GM18858 (cell line): ENCODE data around the gene SH3GL2.

ENCODE experiments used
- ATAC-seq: cut with Tn5 transposase; IDR thresholded peaks from one replicate; pipeline ENCODE4 v1.9.1; 2021; ENCODE audit not compliant: unreplicated experiment

The SH3GL2 gene

GRCh38 chr9:17609312-17610005 lies 30.6 kb downstream of the SH3GL2 start:
- no peak for ATAC-seq

- ATAC-seq = no peak
Observed at GRCh38 chr9:17611342-17611741, 32.5 kb downstream of the SH3GL2 start.

DNA sequence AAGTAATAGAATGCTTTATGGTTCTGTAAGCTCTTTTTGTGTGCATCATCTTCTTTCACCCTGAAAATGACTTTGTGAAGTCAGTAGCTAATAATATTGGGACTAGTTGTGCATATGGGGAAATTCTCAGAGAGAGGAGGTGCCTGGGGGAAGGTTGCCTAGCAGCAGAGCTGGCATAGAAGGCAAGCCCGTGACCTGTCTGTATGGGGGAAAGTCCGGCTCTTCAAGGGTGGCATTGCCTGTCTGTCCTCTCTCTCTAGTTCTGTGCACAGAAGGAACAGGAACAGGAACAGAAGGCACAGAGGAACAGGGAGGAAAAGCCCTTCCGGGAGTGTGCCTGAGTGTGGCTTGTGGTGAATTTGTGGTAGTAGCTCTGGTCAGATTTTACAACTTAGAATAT lies 33.1 kb downstream of the SH3GL2 start:
- ATAC-seq = no peak

DNA sequence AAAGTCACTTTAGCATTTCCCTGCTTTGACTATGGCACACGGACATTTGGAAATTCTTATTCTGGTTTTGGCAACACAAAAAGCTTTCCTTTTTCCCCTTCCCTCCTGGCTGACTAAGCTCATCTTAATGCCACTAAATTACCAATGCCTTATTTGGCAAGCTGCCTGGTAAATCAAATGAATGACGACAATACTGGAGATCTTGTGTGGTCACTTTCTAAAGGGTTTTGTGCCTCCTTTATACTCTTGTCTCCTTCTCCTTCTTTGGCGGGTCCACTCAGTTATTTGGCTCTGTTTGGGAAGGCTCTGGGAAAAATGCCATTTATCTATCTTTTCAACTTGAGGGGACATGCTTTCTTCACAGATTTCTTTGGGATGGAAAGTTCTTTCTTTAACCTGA lies 34.9 kb downstream of the SH3GL2 start:
- ATAC-seq = no peak

GRCh38 chr9:17614250-17614649 lies 35.4 kb downstream of the SH3GL2 start:
- ATAC-seq = no peak

DNA sequence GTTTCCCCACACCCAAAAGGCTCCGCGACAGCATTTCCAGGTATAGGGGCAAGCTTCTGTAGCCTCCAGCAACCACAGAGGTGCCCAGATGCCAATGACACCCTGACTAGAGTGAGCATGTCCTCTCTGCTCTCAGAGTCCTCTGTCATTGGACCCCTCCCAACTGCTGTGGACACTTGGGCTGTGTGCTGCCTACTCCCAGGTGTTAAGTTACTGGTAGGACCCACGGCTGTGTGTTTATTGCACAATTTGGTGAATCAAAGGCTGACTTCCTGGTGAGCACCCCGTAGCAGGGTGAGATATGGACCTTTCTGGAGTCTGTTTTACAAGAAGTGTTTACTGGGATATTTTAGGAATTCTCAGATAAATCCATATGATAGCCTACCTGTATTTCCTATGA lies 36.0 kb downstream of the SH3GL2 start:
- ATAC-seq = no peak

DNA sequence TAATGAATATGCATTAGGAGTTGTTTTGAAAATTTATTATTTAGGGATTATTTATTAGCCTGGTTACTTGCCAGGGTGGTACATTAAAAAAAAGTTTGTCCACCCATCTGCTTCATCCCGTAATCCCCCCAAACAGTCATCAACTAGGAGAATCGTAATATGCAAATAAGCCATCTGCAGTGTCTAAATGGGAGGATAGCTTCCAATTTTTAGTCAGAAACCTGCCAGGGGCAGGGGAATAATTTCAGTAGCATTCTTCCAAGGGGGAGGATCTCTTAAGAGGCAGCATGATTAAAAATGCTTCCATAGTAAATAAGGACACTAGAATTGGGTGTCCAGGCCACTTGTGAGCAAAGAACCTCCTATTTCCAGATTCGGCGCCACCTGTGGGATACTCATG lies 43.3 kb downstream of the SH3GL2 start:
- ATAC-seq = no peak

DNA sequence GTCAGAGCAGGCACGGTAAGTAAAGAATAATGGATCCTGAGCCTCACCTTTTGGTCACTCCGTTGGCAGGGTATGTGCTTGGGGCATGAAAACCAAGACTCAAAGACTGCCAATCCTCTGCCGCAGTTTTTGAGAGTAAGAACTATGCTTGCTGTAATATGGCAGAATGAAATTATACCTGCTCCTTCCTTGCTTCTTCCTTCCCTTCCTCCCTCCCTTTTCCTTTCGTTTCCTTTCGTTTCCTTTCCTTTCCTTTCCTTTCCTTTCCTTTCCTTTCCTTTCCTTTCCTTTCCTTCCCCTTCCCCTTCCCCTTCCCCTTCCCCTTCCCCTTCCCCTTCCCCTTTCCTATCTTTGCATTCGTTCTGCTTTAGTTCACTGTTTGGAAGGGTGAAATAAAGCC lies 43.9 kb downstream of the SH3GL2 start:
- ATAC-seq = no peak

GRCh38 chr9:17623965-17624364 lies 45.1 kb downstream of the SH3GL2 start:
- ATAC-seq = no peak

- ATAC-seq = no peak
Observed at GRCh38 chr9:17624571-17624970, 45.7 kb downstream of the SH3GL2 start.

DNA sequence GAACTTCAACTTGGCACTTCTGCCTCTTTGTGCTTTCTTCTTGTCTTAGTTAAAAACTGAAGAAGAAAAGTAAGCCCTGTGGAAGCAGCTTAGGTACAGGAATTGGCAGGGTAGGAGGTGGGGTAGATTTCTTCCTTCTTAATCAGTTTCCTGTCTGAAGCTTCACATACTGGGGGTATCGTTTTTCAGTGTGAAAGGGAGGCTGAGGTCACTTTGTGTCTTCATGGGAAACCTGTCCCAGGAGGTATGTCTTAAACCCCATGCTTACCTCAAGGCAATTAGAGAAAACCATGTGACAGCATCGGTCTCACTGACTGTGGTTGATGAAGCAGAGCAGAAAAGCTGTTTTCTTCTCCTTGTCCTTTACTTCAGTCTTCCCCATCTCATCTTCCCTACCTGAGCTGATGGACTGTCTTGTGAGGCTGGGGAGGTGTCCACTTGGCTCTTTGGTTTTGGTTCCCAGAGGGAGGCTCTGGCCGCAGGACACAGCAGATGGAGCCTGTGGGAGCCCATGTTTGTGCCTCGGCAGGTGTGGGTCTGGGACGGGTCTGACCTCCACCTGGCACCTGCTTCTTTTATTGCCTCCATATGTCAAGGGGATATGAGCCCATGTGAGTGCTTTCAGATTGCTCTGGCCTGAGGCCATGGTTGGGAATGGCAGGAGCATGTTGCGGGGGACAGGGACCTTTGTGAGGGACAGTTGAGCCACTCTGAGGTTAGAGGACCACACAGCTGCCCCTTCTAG lies 47.0 kb downstream of the SH3GL2 start:
- no peak for ATAC-seq

- no peak for ATAC-seq
Observed at GRCh38 chr9:17627641-17628040, 48.8 kb downstream of the SH3GL2 start.

DNA sequence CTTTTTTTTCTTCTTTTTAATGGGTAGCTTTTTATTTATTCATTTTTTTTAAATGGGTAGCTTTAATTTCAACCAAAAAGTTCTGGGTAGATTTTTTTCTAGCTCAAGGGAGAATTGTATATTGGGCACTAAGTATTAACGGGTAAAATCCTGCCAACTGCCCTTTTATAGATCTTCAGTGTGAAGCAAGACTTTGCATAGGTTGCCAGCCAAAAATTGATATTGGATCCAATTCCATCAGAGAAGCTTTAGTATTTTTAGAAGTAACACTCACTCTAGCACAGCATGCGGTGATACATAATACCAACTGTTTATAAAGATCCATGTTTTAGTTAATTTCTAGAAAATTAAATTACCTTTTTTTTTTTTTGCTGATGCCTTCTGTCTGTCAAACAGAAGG lies 49.8 kb downstream of the SH3GL2 start:
- ATAC-seq = no peak

DNA sequence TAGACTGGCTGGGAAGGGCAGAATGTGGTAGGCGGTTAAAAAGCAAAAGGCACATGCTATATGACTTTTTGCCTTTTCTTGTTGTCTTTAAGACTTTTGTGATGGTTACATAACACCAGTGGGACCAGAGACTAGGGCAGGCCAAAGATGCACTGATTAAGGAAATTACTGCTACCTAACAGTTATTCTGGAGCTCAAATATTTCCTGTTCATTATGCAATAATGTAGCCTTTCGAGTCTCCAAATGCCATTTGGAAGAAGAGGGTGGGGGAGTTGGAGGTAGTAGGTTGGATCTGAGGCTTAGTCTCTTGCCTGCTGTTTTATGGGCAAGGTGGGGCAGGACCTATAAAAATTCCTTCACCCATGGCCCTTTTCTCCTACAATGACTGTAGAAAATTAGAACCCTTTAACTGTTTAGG lies 51.7 kb downstream of the SH3GL2 start:
- no peak for ATAC-seq

DNA sequence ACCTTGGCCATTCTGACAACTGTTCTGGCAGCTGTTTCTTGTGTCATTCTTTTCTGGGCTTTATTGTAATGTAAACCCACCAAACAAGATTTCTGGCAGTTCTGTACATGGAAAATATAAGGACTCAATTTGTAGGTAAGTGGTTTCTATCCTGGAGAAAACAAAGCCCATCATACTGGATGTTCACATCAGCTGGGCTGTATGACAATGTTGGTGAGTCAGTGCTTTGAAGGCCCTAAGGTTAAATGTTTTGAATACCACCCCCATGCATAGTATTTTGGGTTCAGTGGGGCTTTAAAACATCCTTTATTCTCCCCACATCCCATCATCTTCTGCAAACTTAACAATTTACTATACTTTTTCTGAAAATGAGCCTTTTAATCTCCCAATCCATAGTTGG lies 52.5 kb downstream of the SH3GL2 start:
- ATAC-seq = no peak

DNA sequence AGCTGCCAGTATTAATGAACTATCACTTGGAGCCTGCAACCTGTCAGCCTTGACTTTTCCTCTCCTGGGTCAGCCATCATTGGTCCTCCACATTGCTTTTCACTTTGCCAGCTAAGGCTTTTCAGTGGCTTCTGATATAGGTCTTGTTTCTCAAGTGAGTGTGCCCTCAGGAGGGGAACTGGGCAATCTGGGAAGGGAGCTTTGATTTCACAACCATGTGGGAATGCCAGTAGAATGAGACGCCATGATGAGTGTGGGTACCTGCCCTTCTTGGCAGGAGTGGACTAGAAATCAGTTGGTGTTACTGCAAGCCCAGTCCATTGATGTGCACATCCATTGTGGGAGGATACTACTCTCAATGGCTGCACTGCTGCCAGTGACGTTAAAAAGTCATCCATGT lies 54.1 kb downstream of the SH3GL2 start:
- ATAC-seq = no peak

DNA sequence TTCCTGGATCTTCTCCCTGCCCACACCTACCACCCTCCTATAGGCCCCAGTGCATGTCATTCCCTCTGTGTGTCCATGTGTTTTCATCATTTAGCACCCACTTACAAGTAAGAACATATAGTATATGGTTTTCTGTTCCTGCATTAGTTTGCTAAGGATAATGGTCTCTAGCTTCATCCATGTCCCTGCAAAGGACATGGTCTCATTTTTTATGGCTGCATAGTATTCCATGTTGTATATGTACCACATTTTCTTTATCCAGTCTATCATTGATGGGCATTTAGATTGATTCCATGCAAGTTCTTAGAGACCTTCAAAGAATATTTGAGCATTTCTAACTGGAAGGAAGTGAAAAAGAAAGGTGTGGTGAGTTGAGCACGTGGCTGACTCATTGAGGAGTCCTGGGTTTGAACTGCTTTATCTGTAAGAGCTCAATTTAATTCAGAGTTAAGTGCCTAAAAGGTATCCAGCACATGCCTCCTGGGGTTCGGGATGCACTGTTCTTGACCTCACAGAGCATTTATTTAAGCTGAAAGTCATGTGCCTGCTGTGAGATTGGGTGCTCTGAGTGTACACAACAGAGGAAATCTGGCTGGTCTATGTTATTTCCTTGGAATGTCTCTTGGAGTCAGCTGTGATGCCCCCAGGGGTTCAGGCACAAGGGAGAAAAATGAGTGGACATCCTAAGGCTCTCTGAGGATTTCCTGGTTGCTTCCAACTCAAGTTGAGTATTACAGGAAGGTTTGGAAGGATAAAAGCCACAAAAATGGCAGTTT lies 56.4 kb downstream of the SH3GL2 start:
- no peak for ATAC-seq

GRCh38 chr9:17636349-17636748 lies 57.5 kb downstream of the SH3GL2 start:
- no peak for ATAC-seq

GRCh38 chr9:17636821-17637220 lies 58.0 kb downstream of the SH3GL2 start:
- no peak for ATAC-seq

GRCh38 chr9:17637229-17637628 lies 58.4 kb downstream of the SH3GL2 start:
- no peak for ATAC-seq

DNA sequence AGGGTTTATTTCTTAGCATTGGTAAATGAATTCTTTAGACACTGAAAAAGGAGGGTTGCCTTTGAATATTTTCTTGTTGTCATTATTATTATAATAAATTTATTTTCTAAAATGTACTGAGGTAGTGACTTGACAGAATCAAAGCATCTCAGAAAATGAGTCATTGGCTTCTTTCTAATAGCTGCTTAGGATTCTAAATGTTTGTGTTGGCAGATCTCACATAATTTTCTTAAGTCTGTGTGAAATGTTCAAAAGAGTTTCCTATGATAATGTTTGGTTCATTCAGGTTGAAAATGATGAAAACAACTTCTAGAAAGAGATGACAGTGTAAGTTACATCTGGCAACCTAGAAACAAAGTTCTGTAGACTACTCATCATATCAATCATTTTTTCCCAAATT lies 69.7 kb downstream of the SH3GL2 start:
- no peak for ATAC-seq

DNA sequence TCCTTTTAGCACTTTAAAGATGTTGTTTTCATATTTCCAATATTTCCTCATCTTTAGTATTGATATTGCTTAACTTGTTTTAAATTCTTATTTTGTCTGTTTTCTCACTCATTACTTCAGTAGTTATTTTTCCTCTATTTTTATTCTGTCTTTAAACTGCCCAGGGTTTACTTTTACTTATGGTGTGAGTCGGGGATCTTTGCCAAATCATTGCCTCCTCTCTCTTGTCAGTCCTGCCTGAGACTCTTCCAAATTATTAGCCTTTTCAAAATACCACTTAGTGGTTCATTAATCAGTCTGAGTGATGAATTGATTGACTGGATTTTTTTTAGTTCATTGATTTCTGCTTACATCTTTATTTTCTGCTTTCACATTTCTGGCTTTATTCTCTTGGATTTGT lies 72.9 kb downstream of the SH3GL2 start:
- ATAC-seq = no peak
